T-helper 17 cell (primary cell): ENCODE data around the gene IL1R2. TPM values are rescaled to one million over a fixed set of nuclear protein-coding genes. Genes with fewer than 3 reads are reported as not detected.

ENCODE experiments used
- ATAC-seq: fragments of 150-1000 bp; cut with Tn5 transposase; 2 replicates; pipeline ENCODE4 v1.10.0; 2021; ENCODE audit warnings: mild to moderate bottlenecking, moderate library complexity
- DNase-seq, 3 donors: peaks; one replicate each; pipeline versions ENCODE4 v3.0.0 to v3.0.0-alpha.2; 2020 to 2021
- H3K9me3 ChIP-seq: one replicate; pipeline ENCODE4 v1.7.0; 2013; ENCODE audit warnings: low read length, mild to moderate bottlenecking; ENCODE audit not compliant: control insufficient read depth, poor library complexity, severe bottlenecking
- H3K27ac Mint-ChIP-seq: one replicate; pipeline ENCODE4 v1.8.0; 2022; ENCODE audit warnings: mild to moderate bottlenecking, moderate library complexity, mixed read lengths
- H3K27me3 Mint-ChIP-seq: one replicate; pipeline ENCODE4 v1.8.0; 2022; ENCODE audit warnings: mixed read lengths
- H3K36me3 Mint-ChIP-seq: one replicate; pipeline ENCODE4 v1.8.0; 2022; ENCODE audit warnings: low read depth, mixed read lengths
- H3K4me1 Mint-ChIP-seq: one replicate; pipeline ENCODE4 v1.8.0; 2022; ENCODE audit warnings: mild to moderate bottlenecking, mixed read lengths
- H3K4me3 Mint-ChIP-seq: one replicate; pipeline ENCODE4 v1.8.0; 2022; ENCODE audit warnings: mild to moderate bottlenecking, moderate library complexity, mixed read lengths
- total RNA-seq, 4 donors: library from RNA in 2 of 4; stranded (reverse) in 2 of 4; gene quantifications; one replicate each; pipeline ENCODE4 v1.2.3 and lab custom pipeline; 2022 to 2026

Gene IL1R2
- total RNA-seq (1 to 10 TPM; 1.1 to 1.9 TPM), total RNA-seq (lab: John Stamatoyannopoulos, UW) (0.15 to 4.8 reads per million in 2 donors)

- no peak within 1 kb of the TSS for H3K27ac Mint-ChIP-seq
- H3K4me1 Mint-ChIP-seq, result peaks cover 7% of the 10 kb centered on the region
- H3K27me3 Mint-ChIP-seq, result peaks cover 29% of the 10 kb centered on the region
- H3K4me3 Mint-ChIP-seq, result no peak within 1 kb of the TSS
- no peaks in the 10 kb centered on the region for H3K9me3 ChIP-seq
- peaks cover 5% of the 10 kb centered on the region for H3K36me3 Mint-ChIP-seq
- ATAC-seq (no peak), DNase-seq (no peak)
Measured at GRCh38 chr2:101991721-101992145, at the start of gene IL1R2. Gene IL1R2 (plus strand): TSS chr2:101991960. CDS start chr2:102008576, 16,616 bp downstream.

GRCh38 chr2:101942851-101943250 is 48.9 kb upstream of the IL1R2 start:
- H3K27me3 Mint-ChIP-seq, result peaks cover 5% of the 10 kb centered on the region
- no peaks in the 10 kb centered on the region for H3K9me3 ChIP-seq
- H3K4me1 Mint-ChIP-seq, result no peaks in the 10 kb centered on the region
- H3K36me3 Mint-ChIP-seq, result peaks cover 2% of the 10 kb centered on the region
- no peak for ATAC-seq
- H3K27ac Mint-ChIP-seq, result no peak overlapping the region
- DNase-seq, result no peak
- H3K4me3 Mint-ChIP-seq, result no peak overlapping the region

GRCh38 chr2:101946372-101947039 is 45.3 kb upstream of the IL1R2 start:
- ATAC-seq (no peak), DNase-seq (no peak)
- no peaks in the 10 kb centered on the region for H3K9me3 ChIP-seq
- peaks cover 5% of the 10 kb centered on the region for H3K27me3 Mint-ChIP-seq
- H3K4me1 Mint-ChIP-seq, result no peaks in the 10 kb centered on the region
- H3K27ac Mint-ChIP-seq, result no peak overlapping the region
- H3K36me3 Mint-ChIP-seq, result peaks cover 2% of the 10 kb centered on the region
- no peak overlapping the region for H3K4me3 Mint-ChIP-seq

- Mint-ChIP-seq H3K36me3 (peaks cover 2% of the 10 kb centered on the region), H3K4me3 (no peak overlapping the region), H3K4me1 (no peaks in the 10 kb centered on the region), H3K27me3 (peaks cover 5% of the 10 kb centered on the region), H3K27ac (no peak overlapping the region)
- H3K9me3 ChIP-seq, result no peaks in the 10 kb centered on the region
- no peak for DNase-seq
- ATAC-seq, result no peak
Measured at GRCh38 chr2:101947374-101947773, 44.4 kb upstream of the IL1R2 start.

- H3K4me1 Mint-ChIP-seq, result no peaks in the 10 kb centered on the region
Measured at GRCh38 chr2:101948625-101949155, 43.1 kb upstream of the IL1R2 start.

GRCh38 chr2:101949304-101949703 is 42.5 kb upstream of the IL1R2 start:
- H3K4me3 Mint-ChIP-seq, result no peak overlapping the region
- peaks cover under 1% of the 10 kb centered on the region for H3K27me3 Mint-ChIP-seq
- ATAC-seq (no peak), DNase-seq (no peak)
- H3K4me1 Mint-ChIP-seq, result peaks cover 2% of the 10 kb centered on the region
- no peaks in the 10 kb centered on the region for H3K9me3 ChIP-seq
- peaks cover 2% of the 10 kb centered on the region for H3K36me3 Mint-ChIP-seq
- no peak overlapping the region for H3K27ac Mint-ChIP-seq

More at GRCh38 chr2:101948625-101949155, 43.1 kb upstream of the IL1R2 start:
- H3K27ac Mint-ChIP-seq, result no peak overlapping the region
- H3K27me3 Mint-ChIP-seq, result peaks cover 5% of the 10 kb centered on the region
- H3K36me3 Mint-ChIP-seq, result peaks cover 2% of the 10 kb centered on the region
- ATAC-seq, result no peak
- no peak overlapping the region for H3K4me3 Mint-ChIP-seq
- no peaks in the 10 kb centered on the region for H3K9me3 ChIP-seq
- no peak for DNase-seq

- Mint-ChIP-seq H3K4me3 (no peak overlapping the region), H3K4me1 (peaks cover 2% of the 10 kb centered on the region), H3K36me3 (no peaks in the 10 kb centered on the region), H3K27ac (no peak overlapping the region), H3K27me3 (no peaks in the 10 kb centered on the region)
- ATAC-seq (no peak), DNase-seq (no peak)
- H3K9me3 ChIP-seq, result no peaks in the 10 kb centered on the region
Measured at GRCh38 chr2:101951296-101951695, 40.5 kb upstream of the IL1R2 start.

GRCh38 chr2:101952551-101952950 is 39.2 kb upstream of the IL1R2 start:
- Mint-ChIP-seq H3K27ac (no peak overlapping the region), H3K4me1 (peaks cover 2% of the 10 kb centered on the region)

GRCh38 chr2:101956465-101957438 is 35.0 kb upstream of the IL1R2 start:
- Mint-ChIP-seq H3K4me3 (no peak overlapping the region), H3K36me3 (no peaks in the 10 kb centered on the region)

More at GRCh38 chr2:101952551-101952950, 39.2 kb upstream of the IL1R2 start:
- ATAC-seq, result no peak
- Mint-ChIP-seq H3K36me3 (no peaks in the 10 kb centered on the region), H3K27me3 (no peaks in the 10 kb centered on the region), H3K4me3 (no peak overlapping the region)
- no peaks in the 10 kb centered on the region for H3K9me3 ChIP-seq
- DNase-seq, result no peak

GRCh38 chr2:101958061-101958460 is 33.7 kb upstream of the IL1R2 start:
- Mint-ChIP-seq H3K27me3 (no peaks in the 10 kb centered on the region), H3K4me3 (no peak overlapping the region), H3K4me1 (peaks cover 2% of the 10 kb centered on the region), H3K36me3 (no peaks in the 10 kb centered on the region), H3K27ac (no peak overlapping the region)
- ATAC-seq (no peak), DNase-seq (no peak)
- H3K9me3 ChIP-seq, result no peaks in the 10 kb centered on the region

More at GRCh38 chr2:101956465-101957438, 35.0 kb upstream of the IL1R2 start:
- no peaks in the 10 kb centered on the region for H3K9me3 ChIP-seq
- Mint-ChIP-seq H3K4me1 (peaks cover 2% of the 10 kb centered on the region), H3K27me3 (no peaks in the 10 kb centered on the region), H3K27ac (no peak overlapping the region)
- no peak for ATAC-seq
- no peak for DNase-seq

- ATAC-seq (no peak), DNase-seq (no peak)
- Mint-ChIP-seq H3K4me1 (peaks cover 3% of the 10 kb centered on the region), H3K4me3 (no peak overlapping the region), H3K36me3 (no peaks in the 10 kb centered on the region), H3K27ac (no peak overlapping the region), H3K27me3 (peaks cover 5% of the 10 kb centered on the region)
- no peaks in the 10 kb centered on the region for H3K9me3 ChIP-seq
Measured at GRCh38 chr2:101960819-101961337, 30.9 kb upstream of the IL1R2 start.

GRCh38 chr2:101961338-101962191 is 30.2 kb upstream of the IL1R2 start:
- Mint-ChIP-seq H3K4me3 (no peak overlapping the region), H3K4me1 (peaks cover 3% of the 10 kb centered on the region), H3K27ac (no peak overlapping the region), H3K27me3 (peaks cover 5% of the 10 kb centered on the region), H3K36me3 (no peaks in the 10 kb centered on the region)
- no peak for DNase-seq
- no peaks in the 10 kb centered on the region for H3K9me3 ChIP-seq
- no peak for ATAC-seq
